Ishikawa (cell line): ENCODE data around the gene NDP.

Experiments
- CEBPB ChIP-seq: IDR thresholded peaks from 2 replicates; pipeline ENCODE4 v1.6.1; 2012
- CREB1 ChIP-seq: IDR thresholded peaks from 2 replicates; pipeline ENCODE4 v1.6.1; 2012; ENCODE audit warnings: low read depth
- EGR1 ChIP-seq: IDR thresholded peaks from 2 replicates; pipeline ENCODE4 v1.6.1; 2012
- EP300 ChIP-seq: IDR thresholded peaks from 2 replicates; pipeline ENCODE4 v1.6.1; 2012; ENCODE audit warnings: borderline replicate concordance
- FOXM1 ChIP-seq: IDR thresholded peaks from 2 replicates; pipeline ENCODE4 v1.6.1; 2012; ENCODE audit warnings: low read depth, borderline replicate concordance
- NFIC ChIP-seq: IDR thresholded peaks from 2 replicates; pipeline ENCODE4 v1.6.1; 2012
- RAD21 ChIP-seq: IDR thresholded peaks from 2 replicates; pipeline ENCODE4 v1.6.1; 2012; ENCODE audit warnings: low read depth
- TAF1 ChIP-seq: IDR thresholded peaks from 2 replicates; pipeline ENCODE4 v1.6.1; 2012; ENCODE audit warnings: low read depth, mild to moderate bottlenecking
- TCF12 ChIP-seq: IDR thresholded peaks from 2 replicates; pipeline ENCODE4 v1.6.1; 2012; ENCODE audit warnings: low read depth
- TEAD4 ChIP-seq: IDR thresholded peaks from 2 replicates; pipeline ENCODE4 v1.6.1; 2012
- YY1 ChIP-seq: IDR thresholded peaks from 2 replicates; pipeline ENCODE4 v1.6.1; 2012; ENCODE audit warnings: low read depth
- ZBTB7A ChIP-seq: IDR thresholded peaks from 2 replicates; pipeline ENCODE4 v1.6.1; 2012; ENCODE audit warnings: low read depth
- TF ChIP-seq, protein P1 (sequence below): IDR thresholded peaks from 2 replicates; pipeline ENCODE4 v1.6.1; 2012
- TF ChIP-seq, protein P2 (sequence below): IDR thresholded peaks from 2 replicates; pipeline ENCODE4 v1.6.1; 2012
- TF ChIP-seq, protein P3 (sequence below): IDR thresholded peaks from 2 replicates; pipeline ENCODE4 v1.6.1; 2012; ENCODE audit warnings: low read depth, mild to moderate bottlenecking

NDP gene

DNA sequence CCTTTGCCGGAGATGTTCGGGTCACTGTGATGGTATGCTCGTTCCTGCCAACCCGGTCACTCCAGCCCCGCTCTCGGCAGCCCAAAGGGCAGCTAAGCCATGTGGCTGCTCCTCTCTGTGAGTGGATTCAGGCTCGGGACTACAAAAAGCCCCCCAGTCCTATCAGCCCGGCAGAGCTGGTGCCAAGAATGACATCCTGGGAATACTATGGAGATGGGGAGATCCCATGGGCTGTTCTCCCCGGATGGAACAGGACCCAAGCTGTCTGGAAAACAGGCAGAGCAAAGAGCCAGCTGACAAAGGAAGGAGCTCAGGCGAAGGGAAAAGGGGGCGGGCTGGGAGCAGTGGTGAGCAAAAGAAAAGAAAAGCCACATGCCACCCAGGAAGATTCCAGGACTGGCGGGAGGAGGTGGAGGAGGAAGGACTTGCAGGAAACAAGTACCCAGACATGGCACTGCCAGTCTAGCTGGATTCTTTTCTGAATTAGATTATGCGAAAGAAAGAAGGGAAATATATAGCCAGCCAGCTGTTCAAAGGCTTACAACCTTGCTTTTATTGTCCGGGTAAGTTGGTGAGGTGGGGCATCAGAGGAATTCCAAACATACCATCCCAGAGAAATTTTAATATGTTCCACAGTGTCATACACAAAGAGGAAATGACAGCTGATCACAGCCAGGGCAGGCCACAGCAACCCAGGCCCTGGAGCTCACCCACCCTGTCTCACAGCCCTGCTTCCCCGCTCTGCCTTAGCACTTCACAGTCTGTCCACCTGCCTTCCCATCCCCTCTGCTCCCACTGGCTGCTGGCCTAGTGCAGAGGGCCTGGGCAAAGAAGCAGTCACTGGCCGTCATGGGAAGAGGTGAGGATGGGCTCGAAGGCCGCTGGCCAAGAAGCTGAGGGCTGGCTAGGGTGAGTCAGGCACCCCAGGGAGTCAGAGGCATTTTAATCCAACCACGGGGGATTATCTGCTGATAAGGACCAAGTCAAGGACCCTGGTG lies 3.4 kb downstream of the NDP start:
- no peak for TF ChIP-seq RAD21
- TF ChIP-seq, protein P1, sequence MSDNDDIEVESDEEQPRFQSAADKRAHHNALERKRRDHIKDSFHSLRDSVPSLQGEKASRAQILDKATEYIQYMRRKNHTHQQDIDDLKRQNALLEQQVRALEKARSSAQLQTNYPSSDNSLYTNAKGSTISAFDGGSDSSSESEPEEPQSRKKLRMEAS, result no peak
- TF ChIP-seq ZBTB7A, result no peak
- TF ChIP-seq, protein P2, sequence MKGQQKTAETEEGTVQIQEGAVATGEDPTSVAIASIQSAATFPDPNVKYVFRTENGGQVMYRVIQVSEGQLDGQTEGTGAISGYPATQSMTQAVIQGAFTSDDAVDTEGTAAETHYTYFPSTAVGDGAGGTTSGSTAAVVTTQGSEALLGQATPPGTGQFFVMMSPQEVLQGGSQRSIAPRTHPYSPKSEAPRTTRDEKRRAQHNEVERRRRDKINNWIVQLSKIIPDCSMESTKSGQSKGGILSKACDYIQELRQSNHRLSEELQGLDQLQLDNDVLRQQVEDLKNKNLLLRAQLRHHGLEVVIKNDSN, result no peak
- TF ChIP-seq CREB1, result no peak
- TF ChIP-seq TAF1, result no peak
- no peak for TF ChIP-seq CEBPB
- TF ChIP-seq TCF12, result no peak
- TF ChIP-seq FOXM1, result no peak
- no peak for TF ChIP-seq EP300
- TF ChIP-seq TEAD4, result no peak
- TF ChIP-seq, protein P3, sequence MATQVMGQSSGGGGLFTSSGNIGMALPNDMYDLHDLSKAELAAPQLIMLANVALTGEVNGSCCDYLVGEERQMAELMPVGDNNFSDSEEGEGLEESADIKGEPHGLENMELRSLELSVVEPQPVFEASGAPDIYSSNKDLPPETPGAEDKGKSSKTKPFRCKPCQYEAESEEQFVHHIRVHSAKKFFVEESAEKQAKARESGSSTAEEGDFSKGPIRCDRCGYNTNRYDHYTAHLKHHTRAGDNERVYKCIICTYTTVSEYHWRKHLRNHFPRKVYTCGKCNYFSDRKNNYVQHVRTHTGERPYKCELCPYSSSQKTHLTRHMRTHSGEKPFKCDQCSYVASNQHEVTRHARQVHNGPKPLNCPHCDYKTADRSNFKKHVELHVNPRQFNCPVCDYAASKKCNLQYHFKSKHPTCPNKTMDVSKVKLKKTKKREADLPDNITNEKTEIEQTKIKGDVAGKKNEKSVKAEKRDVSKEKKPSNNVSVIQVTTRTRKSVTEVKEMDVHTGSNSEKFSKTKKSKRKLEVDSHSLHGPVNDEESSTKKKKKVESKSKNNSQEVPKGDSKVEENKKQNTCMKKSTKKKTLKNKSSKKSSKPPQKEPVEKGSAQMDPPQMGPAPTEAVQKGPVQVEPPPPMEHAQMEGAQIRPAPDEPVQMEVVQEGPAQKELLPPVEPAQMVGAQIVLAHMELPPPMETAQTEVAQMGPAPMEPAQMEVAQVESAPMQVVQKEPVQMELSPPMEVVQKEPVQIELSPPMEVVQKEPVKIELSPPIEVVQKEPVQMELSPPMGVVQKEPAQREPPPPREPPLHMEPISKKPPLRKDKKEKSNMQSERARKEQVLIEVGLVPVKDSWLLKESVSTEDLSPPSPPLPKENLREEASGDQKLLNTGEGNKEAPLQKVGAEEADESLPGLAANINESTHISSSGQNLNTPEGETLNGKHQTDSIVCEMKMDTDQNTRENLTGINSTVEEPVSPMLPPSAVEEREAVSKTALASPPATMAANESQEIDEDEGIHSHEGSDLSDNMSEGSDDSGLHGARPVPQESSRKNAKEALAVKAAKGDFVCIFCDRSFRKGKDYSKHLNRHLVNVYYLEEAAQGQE, result no peak
- no peak for TF ChIP-seq NFIC
- TF ChIP-seq YY1, result no peak
- TF ChIP-seq EGR1, result no peak

DNA sequence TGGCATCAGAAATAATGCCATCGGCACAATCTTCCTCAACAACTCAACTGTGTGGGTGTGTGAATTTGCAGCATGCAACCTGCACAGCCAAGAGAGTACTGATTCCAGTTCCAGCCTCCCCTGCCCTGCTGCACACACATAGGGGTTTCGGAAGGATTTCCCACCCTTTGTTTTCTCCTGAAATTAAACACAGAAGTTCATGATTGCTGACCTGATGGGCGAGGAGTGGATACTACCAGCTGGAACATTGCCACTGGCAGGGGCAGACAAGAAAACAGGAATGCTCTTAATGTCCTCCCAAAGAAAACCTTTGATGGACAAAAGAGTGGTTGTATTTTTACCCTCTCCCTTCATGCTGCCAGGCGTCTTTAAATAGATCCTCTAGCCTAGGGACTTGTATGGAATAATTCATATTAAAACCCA lies 4.8 kb downstream of the NDP start:
- TF ChIP-seq EGR1, result no peak
- TF ChIP-seq NFIC, result no peak
- TF ChIP-seq, protein P3, result no peak
- no peak for TF ChIP-seq TCF12
- TF ChIP-seq CEBPB, result no peak
- TF ChIP-seq FOXM1, result no peak
- no peak for TF ChIP-seq ZBTB7A
- TF ChIP-seq TEAD4, result no peak
- TF ChIP-seq TAF1, result no peak

DNA sequence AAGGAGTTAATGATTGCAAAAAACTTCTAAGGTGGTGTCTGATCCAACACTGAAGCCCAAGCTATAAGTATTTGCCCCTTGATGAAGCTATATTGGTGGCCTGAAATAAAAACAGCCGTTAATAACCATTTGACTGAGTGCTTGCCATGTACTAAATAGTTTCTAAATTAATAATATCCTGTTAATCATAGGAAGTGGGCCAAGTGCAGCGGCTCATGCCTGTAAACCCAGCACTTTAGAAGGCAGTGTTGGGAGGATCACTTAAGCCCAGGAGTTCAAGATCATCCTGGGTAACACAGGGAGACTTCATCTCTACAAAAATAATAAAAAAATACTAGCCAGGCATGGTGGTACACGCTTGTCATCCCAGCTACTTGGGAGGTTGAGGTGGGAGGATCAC lies 8.3 kb downstream of the NDP start:
- TF ChIP-seq NFIC (no peak), CREB1 (no peak), RAD21 (no peak), YY1 (no peak), TAF1 (no peak), CEBPB (no peak), EGR1 (no peak), FOXM1 (no peak), TCF12 (no peak), TEAD4 (no peak), ZBTB7A (no peak)
- TF ChIP-seq, protein P1, result no peak
- TF ChIP-seq, protein P3, result no peak
- TF ChIP-seq, protein P2, result no peak

DNA sequence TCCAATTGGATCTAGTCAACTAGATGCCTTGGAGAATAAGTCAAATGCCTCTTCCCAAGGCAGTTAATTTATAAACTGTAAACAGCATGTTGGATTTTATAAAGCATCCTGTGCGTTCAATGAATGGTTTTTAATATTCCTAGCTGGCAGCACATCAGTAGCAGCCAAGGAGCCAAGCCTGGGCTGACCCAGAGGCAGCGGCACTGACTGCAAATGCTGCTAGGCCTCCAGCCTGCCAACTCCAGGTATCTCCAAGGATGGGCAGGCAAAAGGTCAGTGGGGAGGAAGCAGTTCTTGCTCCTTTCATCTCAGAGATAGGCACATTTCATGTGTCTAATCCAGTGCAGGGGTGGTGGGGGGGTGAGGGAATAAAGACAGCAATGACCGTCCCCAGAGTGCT lies 9.5 kb downstream of the NDP start:
- TF ChIP-seq NFIC (no peak), TAF1 (no peak), EP300 (no peak), EGR1 (no peak), TEAD4 (no peak), ZBTB7A (no peak), TCF12 (no peak), FOXM1 (no peak)
- TF ChIP-seq, protein P1, result no peak
- TF ChIP-seq, protein P2, result no peak
- TF ChIP-seq, protein P3, result no peak
